Chondrocyte (in vitro differentiated cells): Measurements from ENCODE around the gene SERPINA4. TPM values are rescaled to one million over a fixed set of nuclear protein-coding genes. Genes with fewer than 3 reads are reported as not detected.

Experiments used
- DNase-seq: peaks from one replicate; pipeline ENCODE4 v3.0.0; 2021; ENCODE audit warnings: mixed read lengths, low spot score
- H3K27ac Mint-ChIP-seq: one replicate; pipeline ENCODE4 v1.8.0; 2021; ENCODE audit warnings: mild to moderate bottlenecking, moderate library complexity, mixed read lengths; ENCODE audit not compliant: unreplicated experiment
- H3K27me3 Mint-ChIP-seq: 2 replicates; pipeline ENCODE4 v1.8.0; 2021; ENCODE audit warnings: low read depth, mixed read lengths
- H3K36me3 Mint-ChIP-seq: 2 replicates; pipeline ENCODE4 v1.8.0; 2021; ENCODE audit warnings: low read depth, mixed read lengths
- H3K4me1 Mint-ChIP-seq: 2 replicates; pipeline ENCODE4 v1.8.0; 2021; ENCODE audit warnings: low read depth, mild to moderate bottlenecking, mixed read lengths
- H3K4me3 Mint-ChIP-seq: one replicate; pipeline ENCODE4 v1.8.0; 2021; ENCODE audit warnings: mild to moderate bottlenecking, moderate library complexity, mixed read lengths; ENCODE audit not compliant: unreplicated experiment
- H3K9me3 Mint-ChIP-seq: 2 replicates; pipeline ENCODE4 v1.8.0; 2021; ENCODE audit warnings: low read depth, mixed read lengths
- CTCF ChIP-seq: fragments of 200-600 bp; sonication (generic); IDR thresholded peaks from 2 replicates; pipeline ENCODE4 v1.5.0; 2021; ENCODE audit warnings: antibody characterized with exemption, mild to moderate bottlenecking, moderate library complexity
- total RNA-seq: library from RNA; stranded (reverse); gene quantifications from 3 replicates; pipeline ENCODE4 v1.2.1, GENCODE V29; 2021

Gene SERPINA4
- total RNA-seq, 1 donor from 2014 or later: not detected

GRCh38 chr14:94531187-94531586 is 30.1 kb upstream of the SERPINA4 start:
- Mint-ChIP-seq H3K4me1 (peaks cover 4% of the 10 kb centered on the region), H3K27me3 (peaks cover 25% of the 10 kb centered on the region), H3K4me3 (no peak overlapping the region), H3K27ac (no peak overlapping the region), H3K9me3 (peaks cover 8% of the 10 kb centered on the region), H3K36me3 (no peaks in the 10 kb centered on the region)
- no peak for TF ChIP-seq CTCF
- DNase-seq: no peak

- H3K4me3 Mint-ChIP-seq: no peak overlapping the region
- H3K27ac Mint-ChIP-seq: no peak overlapping the region
- no peaks in the 10 kb centered on the region for H3K36me3 Mint-ChIP-seq
- H3K4me1 Mint-ChIP-seq: peaks cover 4% of the 10 kb centered on the region
- H3K27me3 Mint-ChIP-seq: peaks cover 16% of the 10 kb centered on the region
- DNase-seq: no peak
- peaks cover 1% of the 10 kb centered on the region for H3K9me3 Mint-ChIP-seq
- TF ChIP-seq CTCF: no peak
These were observed 28.8 kb upstream of the SERPINA4 start for GRCh38 chr14:94532447-94532846.

GRCh38 chr14:94535506-94535905 is 25.7 kb upstream of the SERPINA4 start:
- no peak for TF ChIP-seq CTCF
- H3K27ac Mint-ChIP-seq: no peak overlapping the region
- H3K4me3 Mint-ChIP-seq: no peak overlapping the region
- DNase-seq: no peak
- H3K36me3 Mint-ChIP-seq: no peaks in the 10 kb centered on the region
- no peaks in the 10 kb centered on the region for H3K9me3 Mint-ChIP-seq
- H3K27me3 Mint-ChIP-seq: peaks cover 2% of the 10 kb centered on the region
- H3K4me1 Mint-ChIP-seq: peaks cover 12% of the 10 kb centered on the region

- H3K9me3 Mint-ChIP-seq: no peaks in the 10 kb centered on the region
- peak; percentile 54 for TF ChIP-seq CTCF
- no peaks in the 10 kb centered on the region for H3K27me3 Mint-ChIP-seq
- H3K36me3 Mint-ChIP-seq: no peaks in the 10 kb centered on the region
- H3K27ac Mint-ChIP-seq: no peak overlapping the region
- peaks cover 15% of the 10 kb centered on the region for H3K4me1 Mint-ChIP-seq
- DNase-seq: no peak
- H3K4me3 Mint-ChIP-seq: no peak overlapping the region
These were observed 24.4 kb upstream of the SERPINA4 start for GRCh38 chr14:94536836-94537235.

GRCh38 chr14:94538070-94538740 is 23.0 kb upstream of the SERPINA4 start:
- no peaks in the 10 kb centered on the region for H3K36me3 Mint-ChIP-seq
- no peaks in the 10 kb centered on the region for H3K27me3 Mint-ChIP-seq

More at GRCh38 chr14:94538070-94538740, 23.0 kb upstream of the SERPINA4 start:
- Mint-ChIP-seq H3K4me3 (no peak overlapping the region), H3K27ac (no peak overlapping the region), H3K9me3 (no peaks in the 10 kb centered on the region), H3K4me1 (peaks cover 17% of the 10 kb centered on the region)
- no peak for TF ChIP-seq CTCF
- no peak for DNase-seq
